Breast epithelium (tissue), 3 donors: ENCODE results near the gene CLEC4F.

ENCODE experiments used
- CTCF ChIP-seq, 3 donors: fragments of 450-650 bp; IDR thresholded peaks; one replicate each; pipeline ENCODE4 v1.5.1; 2016 to 2017; ENCODE audit warnings: antibody characterized with exemption in 3 of 3, mild to moderate bottlenecking in 3 of 3, moderate library complexity in 3 of 3
- POLR2A ChIP-seq: fragments of 450-650 bp; IDR thresholded peaks from one replicate; pipeline ENCODE4 v1.6.1; 2016; ENCODE audit warnings: antibody characterized with exemption, mild to moderate bottlenecking, moderate library complexity

GRCh38 chr2:70789304-70790135 is 30.9 kb downstream of the CLEC4F start:
- TF ChIP-seq POLR2A (no peak), CTCF (IDR thresholded peaks at IDR 0.05) (peak in 2 of 3 donors; percentile 23 to 27)
